Measurements from ENCODE around the gene DNAL4.
A peak's percentile ranks its signal among the peaks of the same experiment; 100 is the strongest.

The DNAL4 gene

GRCh38 chr22:38756711-38757463 lies 37.1 kb downstream of the DNAL4 start:
- DNase-seq = no peak

GRCh38 chr22:38755911-38756532 lies 37.9 kb downstream of the DNAL4 start, which contains the start of gene SUN2:
SUN2 (minus strand) TSS chr22:38755998; CDS start chr22:38752628, 3,370 bp downstream.
- DNase-seq = peak; percentile 84

GRCh38 chr22:38755155-38755910 lies 38.6 kb downstream of the DNAL4 start:
- peak; percentile 49 for DNase-seq

GRCh38 chr22:38754751-38755154 lies 39.2 kb downstream of the DNAL4 start:
- peak; percentile 14 for DNase-seq

- DNase-seq = peak; percentile 42
Measured at GRCh38 chr22:38753948-38754750, 39.8 kb downstream of the DNAL4 start.

- DNase-seq = no peak
Measured at GRCh38 chr22:38751422-38752346, 42.3 kb downstream of the DNAL4 start.

- no peak for DNase-seq
Measured at GRCh38 chr22:38751066-38751421, 42.9 kb downstream of the DNAL4 start.

GRCh38 chr22:38750638-38751037 lies 43.3 kb downstream of the DNAL4 start:
- no peak for DNase-seq

- DNase-seq = no peak
Measured at GRCh38 chr22:38750104-38750503, 43.8 kb downstream of the DNAL4 start.

GRCh38 chr22:38748487-38749136 lies 45.3 kb downstream of the DNAL4 start:
- DNase-seq = no peak

- no peak for DNase-seq
Measured at GRCh38 chr22:38745676-38746460, 48.1 kb downstream of the DNAL4 start.

- no peak for DNase-seq
Measured at GRCh38 chr22:38744981-38745380, 49.0 kb downstream of the DNAL4 start.

GRCh38 chr22:38742176-38742942 lies 51.6 kb downstream of the DNAL4 start:
- DNase-seq = no peak

- DNase-seq = no peak
Measured at GRCh38 chr22:38741576-38741975, 52.4 kb downstream of the DNAL4 start.

GRCh38 chr22:38741166-38741565 lies 52.8 kb downstream of the DNAL4 start:
- no peak for DNase-seq

GRCh38 chr22:38740754-38741153 lies 53.2 kb downstream of the DNAL4 start:
- no peak for DNase-seq

- DNase-seq = no peak
Measured at GRCh38 chr22:38740116-38740723, 53.7 kb downstream of the DNAL4 start.

- no peak for DNase-seq
Measured at GRCh38 chr22:38739300-38740055, 54.5 kb downstream of the DNAL4 start.
